GM19328 (cell line): ENCODE results near the gene RBMS3.
A peak's percentile ranks its signal among the peaks of the same experiment; 100 is the strongest.
"Not testable (repeated sequence)": the region's sequence is repeated elsewhere in the genome, so short reads cannot be mapped to it uniquely, and the experiment has no call there.

ENCODE experiments used
- ATAC-seq: cut with Tn5 transposase; IDR thresholded peaks from one replicate; pipeline ENCODE4 v1.9.1; 2021; ENCODE audit warnings: mild to moderate bottlenecking, moderate library complexity; ENCODE audit not compliant: unreplicated experiment

RBMS3 gene

DNA sequence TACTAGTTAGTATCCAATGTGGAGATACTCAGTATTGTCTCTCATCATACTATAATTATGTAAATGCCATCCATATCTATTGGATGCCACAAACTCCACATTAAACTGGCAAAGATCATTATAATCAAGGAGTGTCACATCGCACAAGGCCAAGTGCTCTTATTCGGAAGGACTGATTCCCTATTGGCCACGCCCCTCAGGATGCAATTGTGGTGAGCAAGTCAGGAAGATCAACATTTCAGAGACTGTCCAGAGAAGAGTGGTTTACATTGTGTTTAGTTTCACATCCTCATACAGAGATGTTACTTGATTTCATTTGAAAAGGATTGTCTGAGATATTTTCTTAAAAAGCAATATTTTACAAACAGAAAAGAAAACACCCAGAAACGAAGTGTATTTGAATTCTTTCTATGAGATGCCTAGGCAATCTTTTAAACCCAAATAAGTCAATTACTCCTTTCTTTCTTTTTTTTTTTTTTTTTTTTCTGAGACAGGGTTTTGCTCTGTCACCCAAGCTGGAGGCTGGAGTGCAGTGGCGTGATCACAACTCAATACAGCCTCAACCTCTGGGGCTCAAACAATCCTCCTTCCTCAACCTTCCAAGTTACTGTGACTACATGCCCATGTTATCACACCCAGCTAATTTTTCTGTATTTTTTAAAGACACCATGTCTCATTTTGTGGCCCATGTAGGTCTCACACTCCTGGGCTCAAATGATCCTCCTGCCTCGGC is 369.1 kb downstream of the RBMS3 start:
- ATAC-seq: peak; percentile 58

- ATAC-seq: no peak
These were observed 372.8 kb downstream of the RBMS3 start for GRCh38 chr3:29653680-29654079.

DNA sequence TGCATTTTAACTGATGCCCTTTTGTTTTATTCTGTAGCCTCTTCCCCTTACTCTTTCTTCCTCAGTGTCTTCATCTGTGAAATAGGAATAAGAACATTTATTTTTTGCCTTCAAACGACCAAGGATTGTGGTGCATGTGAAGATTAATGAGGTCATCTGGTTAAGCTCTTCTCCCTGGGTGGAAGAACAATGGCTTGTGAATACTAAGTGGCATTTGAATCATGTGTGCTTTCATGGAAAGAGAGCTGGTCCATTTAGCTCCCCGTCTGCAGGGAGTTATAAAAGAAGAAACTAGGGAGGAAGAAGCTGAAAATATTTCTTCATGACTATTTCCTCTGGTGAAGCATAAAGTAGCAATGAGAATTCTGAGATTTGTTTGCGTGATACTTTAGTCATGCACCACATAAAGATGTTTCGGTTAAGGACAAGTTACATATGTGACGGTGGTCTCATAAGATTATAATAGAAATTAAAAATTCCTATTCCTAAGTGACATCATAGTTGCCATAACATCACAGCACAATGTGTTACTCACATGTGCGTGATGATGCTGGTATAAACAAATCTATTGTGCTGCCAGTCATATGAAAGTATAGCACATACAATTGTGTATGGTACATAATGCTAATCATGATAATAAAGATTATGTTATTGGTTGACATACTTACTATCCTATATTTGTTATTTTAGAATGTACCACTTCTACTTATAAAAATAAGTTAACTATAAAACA is 374.3 kb downstream of the RBMS3 start:
- no peak for ATAC-seq

DNA sequence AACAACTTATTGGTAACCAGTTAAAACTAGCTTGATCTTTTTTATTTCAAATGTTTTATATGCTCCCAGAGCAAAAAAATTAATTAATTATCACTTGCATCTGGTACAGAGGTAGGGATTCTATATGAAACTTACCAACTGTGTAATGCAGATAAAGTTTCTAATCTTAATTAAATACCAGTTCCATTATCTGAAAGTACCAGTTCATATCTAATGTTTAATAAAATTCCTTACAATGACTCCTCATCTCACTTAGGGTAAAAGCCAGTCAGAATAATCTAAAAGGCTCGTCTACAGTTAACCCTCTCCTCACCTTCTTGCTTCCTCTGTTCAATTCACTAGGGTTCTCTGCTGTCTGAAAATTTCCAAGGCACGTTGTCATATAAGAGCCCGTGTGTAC is 384.8 kb downstream of the RBMS3 start:
- no peak for ATAC-seq

DNA sequence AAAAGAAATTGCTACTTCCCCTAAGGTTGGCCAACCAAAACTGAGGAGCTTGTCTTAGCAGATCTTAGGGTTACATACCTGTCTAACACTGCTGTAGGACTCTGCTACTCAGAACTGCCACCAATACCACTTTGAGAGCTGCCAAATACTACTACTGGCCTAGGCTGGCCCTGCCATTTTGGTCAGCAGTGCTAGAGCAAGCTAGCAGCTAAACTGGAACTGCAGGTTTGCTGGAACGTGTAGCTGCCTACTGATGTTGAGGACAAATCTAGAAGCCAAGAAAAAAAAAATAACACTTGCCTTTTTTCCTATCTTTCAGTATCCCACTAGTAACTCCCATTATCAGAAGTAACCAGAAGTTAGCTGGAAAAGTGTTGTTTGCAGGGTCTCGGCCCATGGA is 387.4 kb downstream of the RBMS3 start:
- ATAC-seq: no peak

DNA sequence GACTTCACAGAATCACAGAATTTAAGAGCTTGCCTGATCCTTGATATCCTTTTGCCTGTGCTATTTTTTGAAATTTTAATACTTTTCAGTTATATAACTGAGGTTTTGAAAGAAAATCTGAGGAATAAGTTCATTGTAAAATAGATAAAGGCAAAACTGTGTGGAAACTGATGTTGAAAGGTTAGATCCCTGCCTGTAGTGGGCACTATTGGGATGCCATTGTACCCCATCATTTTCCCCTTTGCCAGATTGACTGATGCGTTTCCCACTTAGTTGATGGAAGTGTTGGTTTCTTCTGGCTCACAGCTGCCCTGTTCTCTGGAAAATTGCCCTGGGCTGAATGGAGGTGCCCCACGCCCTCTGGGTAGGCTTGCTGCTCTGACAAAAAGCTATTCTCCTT is 387.9 kb downstream of the RBMS3 start:
- ATAC-seq: no peak

DNA sequence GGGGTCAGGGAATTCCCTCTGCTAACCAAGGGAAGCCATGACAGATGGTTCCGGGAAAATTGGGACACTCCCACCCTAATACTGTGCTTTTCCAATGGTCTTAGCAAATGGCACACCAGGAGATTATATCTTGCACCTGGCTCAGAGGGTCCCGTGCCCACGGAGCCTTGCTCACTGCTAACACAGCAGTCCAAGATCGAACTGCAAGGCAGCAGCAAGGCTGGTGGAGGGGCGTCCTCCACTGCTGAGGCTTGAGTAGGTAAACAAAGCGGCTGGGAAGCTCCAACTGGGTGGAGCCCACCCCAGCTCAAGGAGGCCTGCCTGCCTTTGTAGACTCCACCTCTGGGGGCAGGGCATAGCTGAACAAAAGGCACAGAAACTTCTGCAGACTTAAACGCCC is 389.6 kb downstream of the RBMS3 start:
- not testable (repeated sequence) for ATAC-seq

DNA sequence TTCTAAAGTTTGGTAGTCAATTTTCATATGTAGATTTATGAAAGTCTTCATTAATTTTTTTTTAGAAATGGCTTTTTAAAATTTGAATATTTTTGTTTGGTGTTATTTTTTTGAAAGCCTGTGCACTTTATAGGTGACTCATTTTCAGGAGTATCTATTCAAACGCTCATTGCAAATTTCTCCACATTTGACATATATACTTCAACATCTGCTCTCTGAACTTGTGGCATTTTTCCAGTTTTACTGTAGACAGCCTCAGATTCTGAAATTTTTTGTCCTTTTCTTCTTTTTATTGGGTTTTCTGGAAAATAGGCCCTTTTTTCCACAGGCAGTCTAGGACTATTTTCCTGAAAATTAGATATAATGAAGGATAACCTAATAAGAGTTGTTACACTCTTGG is 396.6 kb downstream of the RBMS3 start:
- ATAC-seq: no peak

GRCh38 chr3:29679944-29680343 is 399.1 kb downstream of the RBMS3 start:
- ATAC-seq: no peak

DNA sequence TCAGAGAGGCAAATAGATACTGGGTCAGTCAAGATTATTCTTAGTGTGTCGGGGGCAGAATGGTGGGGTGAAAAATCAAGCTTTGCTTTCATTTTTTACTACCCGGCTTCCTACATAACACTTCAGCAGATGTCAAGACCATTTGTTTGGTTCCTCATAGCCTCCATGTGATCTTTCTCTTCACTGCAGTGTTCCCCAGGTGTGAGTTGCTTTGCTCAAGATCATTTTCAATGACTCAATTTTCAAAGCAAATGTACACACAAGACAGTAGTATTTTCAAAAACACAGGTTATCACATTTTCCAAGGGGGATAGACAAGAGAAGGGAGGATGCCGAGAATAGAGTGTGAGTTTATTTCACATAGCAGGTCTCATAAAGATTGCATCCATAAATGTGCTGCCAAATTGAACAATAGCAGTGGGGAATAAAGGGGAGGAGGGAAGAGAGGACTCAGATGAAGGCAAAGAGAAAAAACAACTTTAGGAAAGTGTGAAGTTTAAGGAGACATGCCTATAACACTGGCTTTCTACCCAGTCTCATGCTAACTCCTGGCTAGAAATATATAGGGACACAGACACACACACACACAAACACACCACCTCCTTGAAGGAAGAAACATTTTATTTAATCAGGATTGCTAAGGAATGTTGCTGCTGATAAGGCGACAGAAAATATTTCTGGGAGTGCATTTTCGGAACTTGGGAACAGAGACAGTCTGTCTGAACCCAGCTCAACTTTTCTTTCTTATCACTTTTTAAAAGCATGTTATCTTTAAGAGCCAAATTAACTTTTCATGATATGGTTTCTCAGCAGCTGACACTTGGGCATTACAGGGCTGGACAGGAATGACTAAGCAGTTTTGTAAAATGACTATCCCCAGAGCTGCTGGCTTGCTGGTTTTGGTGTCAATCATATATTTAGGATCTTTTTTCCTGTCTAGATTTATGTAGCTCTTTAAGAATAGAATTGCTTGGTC is 402.4 kb downstream of the RBMS3 start:
- ATAC-seq: no peak

- peak; percentile 94 for ATAC-seq
These were observed 406.2 kb downstream of the RBMS3 start for GRCh38 chr3:29686889-29687592.

DNA sequence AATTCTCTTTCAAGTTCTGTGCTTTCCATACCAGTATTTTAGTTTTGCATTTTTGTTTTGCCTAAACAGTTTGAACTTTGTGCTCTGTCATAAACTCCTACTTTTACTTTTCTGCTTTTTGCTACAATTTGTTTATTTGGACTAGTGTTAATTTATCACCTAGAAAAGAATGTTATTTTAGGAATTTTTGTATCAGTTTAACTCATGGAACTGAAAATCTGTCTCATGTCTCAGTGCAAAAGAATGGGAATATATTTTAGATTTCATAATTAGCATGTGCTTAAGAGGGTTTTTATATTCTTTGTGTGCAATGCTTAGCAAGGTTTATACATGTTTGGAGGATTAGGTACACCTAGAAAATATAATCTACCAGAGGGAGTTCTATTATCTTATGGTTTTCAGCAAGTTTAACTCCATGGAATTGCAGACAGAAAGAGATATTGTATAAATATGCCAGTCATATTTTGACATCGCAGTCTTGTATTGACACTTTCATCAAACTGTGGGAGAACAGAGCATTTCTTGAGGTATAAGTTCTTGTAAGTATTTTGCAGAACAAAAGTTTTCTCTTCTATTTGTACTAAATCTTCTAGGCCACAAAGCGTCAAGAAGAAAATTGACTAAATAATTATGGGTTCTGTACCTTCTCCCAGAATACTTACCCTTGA is 409.9 kb downstream of the RBMS3 start:
- ATAC-seq: no peak

DNA sequence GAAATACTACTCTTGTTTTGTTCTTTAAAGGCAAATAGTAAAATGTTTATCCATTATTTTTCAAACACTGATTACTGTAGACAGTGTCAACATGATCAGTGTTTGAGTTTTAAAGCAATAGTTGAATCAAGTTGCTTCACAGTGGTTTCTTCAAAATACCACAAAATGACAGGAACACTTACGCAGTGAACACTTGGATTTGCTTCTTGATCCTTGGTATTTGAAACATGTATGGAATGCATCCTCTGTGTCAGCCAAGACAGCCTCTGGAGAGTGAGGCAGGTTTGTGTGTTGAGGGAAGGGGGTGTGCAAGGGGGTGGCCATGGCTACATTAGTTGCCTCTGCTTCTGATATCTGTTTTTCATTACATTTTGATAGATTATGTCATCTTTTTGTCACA is 413.0 kb downstream of the RBMS3 start:
- no peak for ATAC-seq

DNA sequence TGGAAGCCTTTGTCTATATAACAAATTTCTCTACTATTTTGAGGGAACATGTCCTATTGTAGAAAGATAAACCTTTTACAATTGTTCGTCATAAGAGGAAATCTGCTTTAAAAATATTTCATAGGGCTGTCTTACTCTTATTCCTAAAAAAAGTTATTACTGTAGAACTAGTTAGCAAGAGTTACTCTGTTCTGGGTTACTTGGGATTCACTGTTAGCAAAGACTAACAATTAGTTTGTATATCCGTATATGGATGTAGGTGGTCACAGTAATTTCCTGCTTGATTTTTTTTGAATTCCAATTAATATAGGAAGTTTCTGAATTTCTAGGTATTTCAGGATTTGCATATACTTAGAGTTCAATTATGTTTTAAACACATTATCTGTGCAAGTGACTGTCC is 413.5 kb downstream of the RBMS3 start:
- ATAC-seq: no peak

- ATAC-seq: no peak
These were observed 413.9 kb downstream of the RBMS3 start for GRCh38 chr3:29694783-29695182.

GRCh38 chr3:29695201-29695600 is 414.3 kb downstream of the RBMS3 start:
- no peak for ATAC-seq

DNA sequence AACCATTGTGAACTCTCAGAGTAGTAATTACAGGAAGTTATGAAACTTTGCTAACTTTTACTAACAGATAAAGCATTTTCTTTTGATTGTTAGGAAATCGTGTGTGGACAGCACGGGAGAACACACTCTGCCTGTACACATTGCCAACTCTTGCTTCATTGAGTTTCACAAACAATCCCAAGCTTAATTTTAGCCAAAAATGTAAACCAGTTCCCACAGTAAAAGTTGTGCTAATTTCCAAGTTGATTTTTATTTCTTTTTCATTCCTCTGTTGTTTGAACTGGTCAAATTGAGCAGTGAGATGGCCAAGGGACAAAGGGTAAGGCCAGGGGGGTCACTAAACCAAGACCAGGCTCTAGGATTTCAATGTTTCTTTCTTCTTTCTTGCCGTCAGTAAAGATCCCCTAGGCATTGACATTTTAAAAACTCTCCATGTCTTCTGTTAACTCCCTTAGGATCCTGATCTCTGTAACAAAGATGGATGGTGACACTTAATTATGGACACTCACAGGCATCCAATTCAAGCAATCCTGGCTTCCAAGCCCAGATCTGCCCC is 414.9 kb downstream of the RBMS3 start:
- ATAC-seq: no peak

GRCh38 chr3:29696311-29696710 is 415.4 kb downstream of the RBMS3 start:
- ATAC-seq: no peak

DNA sequence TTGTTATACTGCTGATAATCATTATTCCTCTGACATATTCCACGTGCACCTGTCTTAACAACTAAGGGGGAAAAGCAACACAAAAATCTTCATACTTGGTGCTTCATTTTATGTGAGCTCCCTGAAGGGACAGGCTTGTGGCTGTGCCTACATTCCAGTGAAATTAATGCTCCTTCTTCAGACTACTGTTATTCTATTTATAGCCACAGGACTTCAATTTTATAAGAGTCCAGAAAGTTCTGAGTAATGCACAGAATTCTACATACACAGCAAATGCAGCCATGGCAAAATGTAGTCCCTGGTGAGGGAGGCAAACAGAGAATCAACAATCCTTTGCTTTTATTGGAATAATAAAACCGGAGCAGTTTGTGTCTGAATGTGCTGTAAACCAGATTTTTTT is 417.1 kb downstream of the RBMS3 start:
- ATAC-seq: no peak

GRCh38 chr3:29700256-29700655 is 419.4 kb downstream of the RBMS3 start:
- no peak for ATAC-seq
